Smooth muscle cell (in vitro differentiated cells): ENCODE data around the gene VWA8. TPM values are rescaled to one million over a fixed set of nuclear protein-coding genes. Genes with fewer than 3 reads are reported as not detected.

Experiments used
- DNase-seq: peaks from one replicate; lab custom pipeline; 2025; ENCODE audit not compliant: unreplicated experiment; lab: John Stamatoyannopoulos, UW
- H2AFZ ChIP-seq: fragments of 200-600 bp; sonication (generic); 2 replicates; pipeline ENCODE4 v1.6.0; 2016; ENCODE audit warnings: antibody characterized with exemption, low read depth, mild to moderate bottlenecking
- H3F3A ChIP-seq: fragments of 200-600 bp; sonication (generic); 2 replicates; pipeline ENCODE4 v1.6.0; 2017; ENCODE audit warnings: antibody characterized with exemption, low read depth
- H3K27ac ChIP-seq: fragments of 200-600 bp; sonication (generic); 2 replicates; pipeline ENCODE4 v1.5.1; 2016; ENCODE audit warnings: low read depth, mild to moderate bottlenecking
- H3K27me3 ChIP-seq: fragments of 200-600 bp; sonication (generic); 2 replicates; pipeline ENCODE4 v1.6.1; 2016; ENCODE audit warnings: low read depth, mild to moderate bottlenecking
- H3K36me3 ChIP-seq: fragments of 200-600 bp; sonication (generic); 2 replicates; pipeline ENCODE4 v1.5.1; 2016; ENCODE audit warnings: low read depth
- H3K4me1 ChIP-seq: fragments of 200-600 bp; sonication (generic); 2 replicates; pipeline ENCODE4 v1.5.1; 2016; ENCODE audit warnings: low read depth
- H3K4me2 ChIP-seq: fragments of 200-600 bp; sonication (generic); 2 replicates; pipeline ENCODE4 v1.6.0; 2016; ENCODE audit warnings: mild to moderate bottlenecking
- H3K4me3 ChIP-seq: fragments of 200-600 bp; sonication (generic); 2 replicates; pipeline ENCODE4 v1.5.1; 2016; ENCODE audit warnings: mild to moderate bottlenecking
- H3K79me2 ChIP-seq: fragments of 200-600 bp; sonication (generic); 2 replicates; pipeline ENCODE4 v1.6.0; 2016; ENCODE audit warnings: low read depth, mild to moderate bottlenecking
- H3K9ac ChIP-seq: fragments of 200-600 bp; sonication (generic); 2 replicates; pipeline ENCODE4 v1.6.0; 2016; ENCODE audit warnings: low read depth
- H3K9me3 ChIP-seq: fragments of 200-600 bp; sonication (generic); replicated peaks from 2 replicates; pipeline ENCODE4 v1.5.1; 2016; ENCODE audit warnings: low read depth
- H4K20me1 ChIP-seq: fragments of 200-600 bp; sonication (generic); 2 replicates; pipeline ENCODE4 v1.6.0; 2016; ENCODE audit warnings: low read depth
- CTCF ChIP-seq: fragments of 200-600 bp; sonication (generic); IDR thresholded peaks from 2 replicates; pipeline ENCODE4 v1.5.1; 2017; ENCODE audit warnings: borderline replicate concordance, mild to moderate bottlenecking, antibody characterized with exemption; ENCODE audit not compliant: insufficient read depth, poor library complexity, severe bottlenecking
- WGBS: methylation state at CpG from one replicate; pipeline ENCODE4 v1.1.7; 2016; ENCODE audit warnings: low lambda C conversion rate; 5-methylcytosine and 5-hydroxymethylcytosine counted together
- polyA plus RNA-seq: library from polyadenylated mRNA; unstranded; fragments of >200 nt; fragmentation: Nextera tagmentation; extraction: Ambion mirVana; gene quantifications from 2 replicates; pipeline ENCODE4 v1.2.1, GENCODE V29; 2016
- total RNA-seq: library from RNA; depleted of rRNA; stranded (reverse); fragments of >200 nt; gene quantifications from 2 replicates; pipeline ENCODE4 v1.2.3, GENCODE V29; 2014

Gene VWA8
- total and polyA plus RNA-seq, 2 experiments from 2014 or later, result 2.6 to 14.4 TPM

- DNase-seq, result no peak
- no peaks in the 10 kb centered on the region for H3K27me3 ChIP-seq
- H3K27ac ChIP-seq, result no peak overlapping the region
- peaks cover 3% of the 10 kb centered on the region for H3F3A ChIP-seq
- H3K36me3 ChIP-seq, result no peaks in the 10 kb centered on the region
- no peak overlapping the region for H3K9ac ChIP-seq
- H3K9me3 ChIP-seq, result no peaks in the 10 kb centered on the region
- H4K20me1 ChIP-seq, result no peaks in the 10 kb centered on the region
- H2AFZ ChIP-seq, result no peak overlapping the region
- WGBS, result 81% methylated on average over 4 of the region's 4 CpGs
- peaks cover 5% of the 10 kb centered on the region for H3K4me1 ChIP-seq
- no peak for TF ChIP-seq CTCF
- H3K4me2 ChIP-seq, result no peak overlapping the region
- no peaks in the 10 kb centered on the region for H3K79me2 ChIP-seq
- H3K4me3 ChIP-seq, result no peak overlapping the region
Measured at GRCh38 chr13:41823476-41823875, 137.4 kb downstream of the VWA8 start.

- Histone ChIP-seq H3K27me3 (no peaks in the 10 kb centered on the region), H3K9me3 (no peaks in the 10 kb centered on the region), H3K4me3 (no peak overlapping the region), H3K36me3 (no peaks in the 10 kb centered on the region), H3K79me2 (no peaks in the 10 kb centered on the region), H3K4me1 (no peaks in the 10 kb centered on the region), H3F3A (no peaks in the 10 kb centered on the region), H2AFZ (no peak overlapping the region), H3K27ac (no peak overlapping the region), H4K20me1 (no peaks in the 10 kb centered on the region), H3K9ac (no peak overlapping the region), H3K4me2 (no peak overlapping the region)
- no peak for TF ChIP-seq CTCF
- no peak for DNase-seq
Measured at GRCh38 chr13:41822560-41822959, 138.3 kb downstream of the VWA8 start.

- H4K20me1 ChIP-seq, result no peaks in the 10 kb centered on the region
- no peaks in the 10 kb centered on the region for H3K27me3 ChIP-seq
Measured at GRCh38 chr13:41821238-41821594, 139.7 kb downstream of the VWA8 start.

More at GRCh38 chr13:41821238-41821594, 139.7 kb downstream of the VWA8 start:
- no peak overlapping the region for H3K9ac ChIP-seq
- H3K4me2 ChIP-seq, result no peak overlapping the region
- no peaks in the 10 kb centered on the region for H3K4me1 ChIP-seq
- no peak for TF ChIP-seq CTCF
- no peak overlapping the region for H3K4me3 ChIP-seq
- H2AFZ ChIP-seq, result no peak overlapping the region
- no peak for DNase-seq
- H3K79me2 ChIP-seq, result no peaks in the 10 kb centered on the region
- H3K36me3 ChIP-seq, result peaks cover 7% of the 10 kb centered on the region
- WGBS, result 86% methylated on average over 2 of the region's 2 CpGs
- H3F3A ChIP-seq, result no peaks in the 10 kb centered on the region
- peaks cover under 1% of the 10 kb centered on the region for H3K9me3 ChIP-seq
- H3K27ac ChIP-seq, result no peak overlapping the region
